ENCODE measurements around the gene NDRG2. TPM values are rescaled to one million over a fixed set of nuclear protein-coding genes. Genes with fewer than 3 reads are reported as not detected.

Gene NDRG2
- total and polyA plus RNA-seq, 9 of the 15 experiments (the other 6 are each of a cell fraction or from before 2014, with no cell fraction given): 10.1 to 105 (median 41.0) TPM

GRCh38 chr14:20989787-20990600, 34.9 kb downstream of the NDRG2 start, which contains the start of gene METTL17 (continued):
- TF ChIP-seq SUPT5H (IDR thresholded peaks at IDR 0.05) (peak; percentile 74; the same call in 1 of the 2 replicates), HMGXB4 (CRISPR knock-in tag; IDR thresholded peaks at IDR 0.05) (no peak), ZNF384 (IDR thresholded peaks at IDR 0.05; ENCODE audit: low read depth, low read length) (no peak), TBL1XR1 (IDR thresholded peaks at IDR 0.05; ENCODE audit: low read length in 2 of 2) (no peak), ETV6 (IDR thresholded peaks at IDR 0.05; ENCODE audit: borderline replicate concordance in 1 of 2, low read depth in 2 of 2, low read length in 1 of 2) (no peak), ETV6 (CRISPR knock-in tag; IDR thresholded peaks at IDR 0.05; ENCODE audit: borderline replicate concordance) (no peak), TCF7 (IDR thresholded peaks at IDR 0.05; ENCODE audit: borderline replicate concordance) (no peak), CHCHD3 (CRISPR knock-in tag; IDR thresholded peaks at IDR 0.05) (no peak), ZNF212 (CRISPR knock-in tag; IDR thresholded peaks at IDR 0.05) (no peak), RB1 (IDR thresholded peaks at IDR 0.05; ENCODE audit: low read depth) (peak; percentile 68; the same call in 1 of the 2 replicates), SIRT6 (IDR thresholded peaks at IDR 0.05; ENCODE audit: low read depth, low read length) (no peak), NR0B1 (IDR thresholded peaks at IDR 0.05; ENCODE audit: partially characterized antibody) (no peak), ZFX (CRISPR knock-in tag; IDR thresholded peaks at IDR 0.05) (peak; percentile 76), SIX5 (IDR thresholded peaks at IDR 0.05; ENCODE audit: borderline replicate concordance in 1 of 2, insufficient read depth in 1 of 2, low read depth in 1 of 2, low read length in 2 of 2) (peak; percentile 72 to 73), KHSRP (IDR thresholded peaks at IDR 0.05) (no peak), RBFOX2 (IDR thresholded peaks at IDR 0.05; ENCODE audit: low read depth, low read length) (peak; percentile 84), NR2C2 (CRISPR knock-in tag; IDR thresholded peaks at IDR 0.05) (peak; percentile 97), NR2C2 (tag; IDR thresholded peaks at IDR 0.05) (peak; percentile 99)
- TF ChIP-seq, protein P1, sequence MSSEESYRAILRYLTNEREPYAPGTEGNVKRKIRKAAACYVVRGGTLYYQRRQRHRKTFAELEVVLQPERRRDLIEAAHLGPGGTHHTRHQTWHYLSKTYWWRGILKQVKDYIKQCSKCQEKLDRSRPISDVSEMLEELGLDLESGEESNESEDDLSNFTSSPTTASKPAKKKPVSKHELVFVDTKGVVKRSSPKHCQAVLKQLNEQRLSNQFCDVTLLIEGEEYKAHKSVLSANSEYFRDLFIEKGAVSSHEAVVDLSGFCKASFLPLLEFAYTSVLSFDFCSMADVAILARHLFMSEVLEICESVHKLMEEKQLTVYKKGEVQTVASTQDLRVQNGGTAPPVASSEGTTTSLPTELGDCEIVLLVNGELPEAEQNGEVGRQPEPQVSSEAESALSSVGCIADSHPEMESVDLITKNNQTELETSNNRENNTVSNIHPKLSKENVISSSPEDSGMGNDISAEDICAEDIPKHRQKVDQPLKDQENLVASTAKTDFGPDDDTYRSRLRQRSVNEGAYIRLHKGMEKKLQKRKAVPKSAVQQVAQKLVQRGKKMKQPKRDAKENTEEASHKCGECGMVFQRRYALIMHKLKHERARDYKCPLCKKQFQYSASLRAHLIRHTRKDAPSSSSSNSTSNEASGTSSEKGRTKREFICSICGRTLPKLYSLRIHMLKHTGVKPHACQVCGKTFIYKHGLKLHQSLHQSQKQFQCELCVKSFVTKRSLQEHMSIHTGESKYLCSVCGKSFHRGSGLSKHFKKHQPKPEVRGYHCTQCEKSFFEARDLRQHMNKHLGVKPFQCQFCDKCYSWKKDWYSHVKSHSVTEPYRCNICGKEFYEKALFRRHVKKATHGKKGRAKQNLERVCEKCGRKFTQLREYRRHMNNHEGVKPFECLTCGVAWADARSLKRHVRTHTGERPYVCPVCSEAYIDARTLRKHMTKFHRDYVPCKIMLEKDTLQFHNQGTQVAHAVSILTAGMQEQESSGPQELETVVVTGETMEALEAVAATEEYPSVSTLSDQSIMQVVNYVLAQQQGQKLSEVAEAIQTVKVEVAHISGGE (CRISPR knock-in tag; IDR thresholded peaks at IDR 0.05): peak in 2 of 3 experiments; percentile 10 to 83; a peak in 4 of 6 replicates
- TF ChIP-seq, protein P2, sequence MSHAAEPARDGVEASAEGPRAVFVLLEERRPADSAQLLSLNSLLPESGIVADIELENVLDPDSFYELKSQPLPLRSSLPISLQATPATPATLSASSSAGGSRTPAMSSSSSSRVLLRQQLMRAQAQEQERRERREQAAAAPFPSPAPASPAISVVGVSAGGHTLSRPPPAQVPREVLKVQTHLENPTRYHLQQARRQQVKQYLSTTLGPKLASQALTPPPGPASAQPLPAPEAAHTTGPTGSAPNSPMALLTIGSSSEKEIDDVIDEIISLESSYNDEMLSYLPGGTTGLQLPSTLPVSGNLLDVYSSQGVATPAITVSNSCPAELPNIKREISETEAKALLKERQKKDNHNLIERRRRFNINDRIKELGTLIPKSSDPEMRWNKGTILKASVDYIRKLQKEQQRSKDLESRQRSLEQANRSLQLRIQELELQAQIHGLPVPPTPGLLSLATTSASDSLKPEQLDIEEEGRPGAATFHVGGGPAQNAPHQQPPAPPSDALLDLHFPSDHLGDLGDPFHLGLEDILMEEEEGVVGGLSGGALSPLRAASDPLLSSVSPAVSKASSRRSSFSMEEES (CRISPR knock-in tag; IDR thresholded peaks at IDR 0.05): no peak

Data from K562 (cell line).